Measurements from ENCODE around the gene MKS1.

DNA sequence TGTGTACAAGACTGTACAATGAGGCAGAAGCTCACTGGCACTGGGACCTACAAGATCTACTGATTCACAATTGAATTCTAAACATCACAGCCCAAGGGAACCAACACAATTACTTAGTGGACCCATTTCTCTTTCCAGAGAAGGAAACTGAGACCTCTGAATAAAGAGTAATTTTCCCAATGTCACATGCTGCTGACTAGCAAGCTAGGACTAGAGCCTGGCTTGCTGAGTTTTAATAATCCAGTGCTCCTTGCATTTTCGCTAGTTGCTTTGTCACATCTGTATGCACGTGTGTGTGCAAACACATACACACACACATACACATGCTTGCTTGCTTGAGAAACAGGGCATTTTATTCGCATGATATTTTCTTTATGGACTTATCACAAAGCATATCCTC, 15.5 kb upstream of the MKS1 start:
- TF ChIP-seq, protein P1, sequence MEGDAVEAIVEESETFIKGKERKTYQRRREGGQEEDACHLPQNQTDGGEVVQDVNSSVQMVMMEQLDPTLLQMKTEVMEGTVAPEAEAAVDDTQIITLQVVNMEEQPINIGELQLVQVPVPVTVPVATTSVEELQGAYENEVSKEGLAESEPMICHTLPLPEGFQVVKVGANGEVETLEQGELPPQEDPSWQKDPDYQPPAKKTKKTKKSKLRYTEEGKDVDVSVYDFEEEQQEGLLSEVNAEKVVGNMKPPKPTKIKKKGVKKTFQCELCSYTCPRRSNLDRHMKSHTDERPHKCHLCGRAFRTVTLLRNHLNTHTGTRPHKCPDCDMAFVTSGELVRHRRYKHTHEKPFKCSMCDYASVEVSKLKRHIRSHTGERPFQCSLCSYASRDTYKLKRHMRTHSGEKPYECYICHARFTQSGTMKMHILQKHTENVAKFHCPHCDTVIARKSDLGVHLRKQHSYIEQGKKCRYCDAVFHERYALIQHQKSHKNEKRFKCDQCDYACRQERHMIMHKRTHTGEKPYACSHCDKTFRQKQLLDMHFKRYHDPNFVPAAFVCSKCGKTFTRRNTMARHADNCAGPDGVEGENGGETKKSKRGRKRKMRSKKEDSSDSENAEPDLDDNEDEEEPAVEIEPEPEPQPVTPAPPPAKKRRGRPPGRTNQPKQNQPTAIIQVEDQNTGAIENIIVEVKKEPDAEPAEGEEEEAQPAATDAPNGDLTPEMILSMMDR (IDR thresholded peaks at IDR 0.05 in 4 of 5, conservative IDR thresholded peaks at IDR 0.05 in 1 of 5) = no peak
- no peak for TF ChIP-seq POLR2A (IDR thresholded peaks at IDR 0.05)

All from gastrocnemius medialis (tissue), 4 donors.